CD4-positive, alpha-beta memory T cell (primary cell): Measurements from ENCODE around the gene C4B. TPM values are rescaled to one million over a fixed set of nuclear protein-coding genes. Genes with fewer than 3 reads are reported as not detected.
"Not testable (repeated sequence)": the region's sequence is repeated elsewhere in the genome, so short reads cannot be mapped to it uniquely, and the experiment has no call there.

Source experiments
- CTCF ChIA-PET: fragments of 350-600 bp; sonication (Branson Sonifier 250); formaldehyde crosslinking; loops from one replicate; lab custom pipeline; 2021; ENCODE audit warnings: inconsistent platforms; ENCODE audit not compliant: partially characterized antibody; lab: Charles Lee
- POLR2A ChIA-PET: fragments of 350-600 bp; sonication (Branson Sonifier 250); formaldehyde crosslinking; loops from one replicate; lab custom pipeline; 2021; ENCODE audit not compliant: partially characterized antibody; lab: Charles Lee
- DNase-seq, 5 donors: peaks; one replicate each; pipeline versions ENCODE4 v3.0.0 to v3.0.0-alpha.2; 2020 to 2022; ENCODE audit warnings: mixed read lengths in 1 of 5
- H3K27ac ChIP-seq: one replicate; pipeline ENCODE4 v1.7.0; 2013; ENCODE audit warnings: low read depth, low read length
- H3K27me3 ChIP-seq: 2 replicates; pipeline ENCODE4 v1.7.0; 2013; ENCODE audit warnings: mild to moderate bottlenecking, low read length, moderate library complexity; ENCODE audit not compliant: insufficient read depth
- H3K36me3 ChIP-seq: 2 replicates; pipeline ENCODE4 v1.7.0; 2013; ENCODE audit warnings: mild to moderate bottlenecking, low read length, moderate library complexity; ENCODE audit not compliant: insufficient read depth
- H3K4me1 ChIP-seq: 2 replicates; pipeline ENCODE4 v1.7.0; 2013; ENCODE audit warnings: mild to moderate bottlenecking, low read length, moderate library complexity; ENCODE audit not compliant: insufficient read depth
- H3K4me3 ChIP-seq, 2 donors: one replicate each; pipeline ENCODE4 v1.7.0; 2013; ENCODE audit warnings: low read length in 2 of 2, mild to moderate bottlenecking in 1 of 2
- H3K9me3 ChIP-seq, 2 donors: one replicate each; pipeline ENCODE4 v1.7.0; 2013; ENCODE audit warnings: low read length in 2 of 2, control low read depth in 1 of 2; ENCODE audit not compliant: control insufficient read depth in 1 of 2
- H3K27ac Mint-ChIP-seq, 7 donors: one replicate each; pipeline ENCODE4 v1.8.0; 2020 to 2021; ENCODE audit warnings: mixed read lengths in 7 of 7, mild to moderate bottlenecking in 6 of 7, inconsistent platforms in 3 of 7, moderate library complexity in 3 of 7
- H3K27me3 Mint-ChIP-seq, 2 donors: one replicate each; pipeline ENCODE4 v1.8.0; 2020 to 2021; ENCODE audit warnings: mixed read lengths in 2 of 2
- H3K36me3 Mint-ChIP-seq, 2 donors: one replicate each; pipeline ENCODE4 v1.8.0; 2020 to 2021; ENCODE audit warnings: mixed read lengths in 2 of 2, inconsistent platforms in 1 of 2, mild to moderate bottlenecking in 1 of 2
- H3K4me1 Mint-ChIP-seq, 4 donors: one replicate each; pipeline ENCODE4 v1.8.0; 2020 to 2021; ENCODE audit warnings: mixed read lengths in 4 of 4, mild to moderate bottlenecking in 1 of 4
- H3K4me3 Mint-ChIP-seq, 8 donors: one replicate each; pipeline ENCODE4 v1.8.0; 2020 to 2021; ENCODE audit warnings: mixed read lengths in 8 of 8, mild to moderate bottlenecking in 7 of 8, moderate library complexity in 6 of 8, inconsistent platforms in 3 of 8
- H3K9me3 Mint-ChIP-seq, 8 donors: one replicate each; pipeline ENCODE4 v1.8.0; 2020 to 2021; ENCODE audit warnings: mixed read lengths in 8 of 8, mild to moderate bottlenecking in 5 of 8, inconsistent platforms in 3 of 8, moderate library complexity in 1 of 8
- intact Hi-C: fragments of 100-400 bp; cut with micrococcal nuclease; formaldehyde crosslinking; loops from one replicate; pipeline ENCODE4 v1.15.1; 2023
- polyA plus RNA-seq, 2 donors: library from polyadenylated mRNA; unstranded; fragments of 300-500 nt; fragmentation: Illumina TruSeq; gene quantifications; one replicate each; pipeline ENCODE4 v1.2.3, GENCODE V29; 2021
- total RNA-seq, 2 experiments: library from RNA; stranded (reverse); gene quantifications; one replicate each; pipeline ENCODE4 v1.2.3, GENCODE V29; 2021

C4B gene
- total and polyA plus RNA-seq, 4 experiments from 2014 or later = 0.36 to 5.8 (median 5.0) TPM; not detected in 1

DNA sequence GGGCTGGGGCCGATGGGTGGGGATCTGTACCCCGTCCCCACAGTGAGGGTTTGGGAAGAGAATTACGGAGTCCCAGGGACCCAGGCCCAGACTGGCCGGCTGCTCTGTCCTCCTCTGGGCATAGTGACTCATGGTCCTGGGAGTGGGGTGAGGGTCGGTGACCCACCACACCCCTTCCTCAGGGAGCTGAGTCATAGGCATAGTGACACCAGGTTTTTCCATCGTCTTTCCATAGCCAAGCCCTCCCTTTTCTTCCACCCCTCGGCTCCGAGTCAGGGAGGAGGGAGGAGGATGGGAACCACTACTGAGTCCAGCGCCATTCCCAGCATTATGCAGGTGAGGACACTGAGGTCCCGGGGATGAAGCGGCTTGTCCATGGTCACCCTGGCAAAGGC lies 32.5 kb downstream of the C4B start:
- DNase-seq = no peak
- no peaks in the 10 kb centered on the region for H3K36me3 ChIP-seq
- Mint-ChIP-seq H3K36me3 (no peaks in the 10 kb centered on the region), H3K9me3 (no peaks in the 10 kb centered on the region), H3K4me3 (no peak overlapping the region), H3K27ac (no peak overlapping the region), H3K4me1 (peaks cover 3 to 8% (median 5%) of the 10 kb centered on the region in 4 donors), H3K27me3 (peaks cover 0 to 5% of the 10 kb centered on the region in 2 donors)
- no peak overlapping the region for H3K4me3 ChIP-seq
- H3K4me1 ChIP-seq = peaks cover 10% of the 10 kb centered on the region
- H3K9me3 ChIP-seq = no peaks in the 10 kb centered on the region
- ChIA-PET CTCF (interaction anchor here (1.1 to 2.3 kb wide), 2 partner anchors 73 to 108 kb away, joined by 3 to 7 read pairs; no protein-coding TSS in a partner anchor), POLR2A (interaction anchor here (0.9 kb wide), 1 partner anchor 149 kb away, joined by 4 read pairs; no protein-coding TSS in a partner anchor)
- intact Hi-C loops = loop anchor here (10.0 kb wide), 1 partner anchor 108 kb away; the partner anchor contains the start of genes PPT2 and PRRT1
- no peaks in the 10 kb centered on the region for H3K27me3 ChIP-seq
- no peak overlapping the region for H3K27ac ChIP-seq

DNA sequence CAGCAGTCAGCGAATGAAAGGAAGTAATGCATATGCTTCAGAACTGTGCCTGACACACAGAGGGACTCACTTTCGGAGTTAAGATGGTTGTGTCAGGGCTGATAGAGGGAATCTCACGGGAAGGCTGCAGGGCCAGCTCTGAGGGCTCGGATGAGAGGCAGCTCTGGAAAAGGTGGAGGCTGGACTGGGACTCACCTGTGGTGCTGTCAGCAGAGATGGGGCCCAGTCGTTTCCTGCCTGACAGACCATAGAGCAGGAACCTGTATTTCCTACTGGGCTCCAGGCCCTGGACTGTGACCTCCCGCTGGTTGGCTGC lies 32.9 kb downstream of the C4B start:
- H3K4me3 ChIP-seq = no peak overlapping the region
- ChIA-PET POLR2A (interaction anchor here (0.9 kb wide), 1 partner anchor 148 kb away, joined by 4 read pairs; no protein-coding TSS in a partner anchor), CTCF (interaction anchor here (0.7 to 2.3 kb wide), 5 partner anchors 12 to 776 kb away, joined by 3 to 7 read pairs (median 3); no protein-coding TSS in a partner anchor)
- H3K4me3 Mint-ChIP-seq = no peak overlapping the region
- peaks cover 10% of the 10 kb centered on the region for H3K4me1 ChIP-seq
- no peaks in the 10 kb centered on the region for H3K27me3 ChIP-seq
- no peaks in the 10 kb centered on the region for H3K9me3 ChIP-seq
- no peaks in the 10 kb centered on the region for H3K9me3 Mint-ChIP-seq
- no peaks in the 10 kb centered on the region for H3K36me3 Mint-ChIP-seq
- no peak overlapping the region for H3K27ac ChIP-seq
- intact Hi-C loops = loop anchor here (10.0 kb wide), 1 partner anchor 107 kb away; the partner anchor contains the start of genes PPT2 and PRRT1
- no peaks in the 10 kb centered on the region for H3K36me3 ChIP-seq
- no peak overlapping the region for H3K27ac Mint-ChIP-seq
- H3K27me3 Mint-ChIP-seq = peaks cover 0 to 5% of the 10 kb centered on the region in 2 donors
- no peak for DNase-seq
- peaks cover 3 to 8% (median 5%) of the 10 kb centered on the region in 4 donors for H3K4me1 Mint-ChIP-seq

DNA sequence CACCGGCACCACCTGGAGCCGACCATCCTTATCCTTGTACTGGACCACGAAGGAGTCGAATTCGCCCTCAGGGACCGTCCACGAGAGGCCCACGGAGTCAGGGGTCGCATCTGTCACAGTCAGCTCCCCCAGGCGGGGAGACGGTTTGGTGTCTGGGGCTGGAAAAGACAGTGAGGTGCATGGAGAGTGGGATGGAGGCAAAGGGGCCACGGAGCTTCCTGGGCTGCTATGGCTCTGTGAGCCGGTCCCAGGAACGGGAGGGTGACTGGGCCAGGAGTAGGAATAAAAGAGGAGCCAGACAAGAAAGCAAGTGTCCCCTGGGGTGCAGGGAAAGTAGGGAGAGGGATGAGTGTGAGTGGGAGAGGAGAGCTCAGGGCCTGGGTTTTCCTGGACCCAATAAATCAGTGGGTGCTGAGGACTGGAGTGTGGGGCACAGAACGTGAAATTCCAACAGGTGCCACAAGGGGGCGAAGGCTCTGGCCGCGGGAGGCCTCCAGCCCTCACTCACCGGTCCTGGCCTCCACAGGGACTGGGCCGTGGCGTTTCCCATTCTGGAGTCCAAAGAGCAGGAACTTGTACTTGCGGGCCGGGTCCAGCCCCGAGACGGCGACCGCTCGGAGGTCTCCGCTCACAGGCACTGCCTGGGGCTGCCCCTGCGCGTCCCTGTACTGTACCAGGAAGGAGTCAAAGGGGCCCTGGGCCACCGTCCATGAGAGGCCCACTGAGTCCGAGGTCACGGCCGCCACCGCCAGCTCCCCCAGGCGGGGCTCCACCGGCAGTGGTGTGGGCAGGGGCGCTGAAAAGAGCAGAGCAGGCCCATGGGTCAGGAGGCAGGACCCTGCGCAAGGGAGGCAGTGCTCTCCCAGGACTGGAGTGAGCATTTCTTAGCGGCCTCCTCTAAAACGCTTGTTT lies 33.5 kb downstream of the C4B start:
- peak overlapping the region in 1 of 8 donors; percentile 64 for H3K4me3 Mint-ChIP-seq
- H3K27ac ChIP-seq = no peak overlapping the region
- peaks cover 0 to 5% of the 10 kb centered on the region in 2 donors for H3K27me3 Mint-ChIP-seq
- ChIA-PET POLR2A (interaction anchor here (0.9 kb wide), 1 partner anchor 148 kb away, joined by 4 read pairs; no protein-coding TSS in a partner anchor), CTCF (interaction anchor here (0.7 to 2.3 kb wide), 5 partner anchors 11 to 775 kb away, joined by 3 to 7 read pairs (median 3); no protein-coding TSS in a partner anchor)
- peaks cover 10% of the 10 kb centered on the region for H3K4me1 ChIP-seq
- no peaks in the 10 kb centered on the region for H3K9me3 ChIP-seq
- no peaks in the 10 kb centered on the region for H3K36me3 ChIP-seq
- H3K4me3 ChIP-seq = no peak overlapping the region
- H3K4me1 Mint-ChIP-seq = peaks cover 3 to 8% (median 5%) of the 10 kb centered on the region in 4 donors
- DNase-seq = peak in 4 of 5 donors; percentile 52 to 65 (median 56)
- H3K27ac Mint-ChIP-seq = peak overlapping the region in 1 of 7 donors; percentile 43
- intact Hi-C loops = loop anchor here (10.0 kb wide), 1 partner anchor 107 kb away; the partner anchor contains the start of genes PPT2 and PRRT1
- H3K36me3 Mint-ChIP-seq = no peaks in the 10 kb centered on the region
- no peaks in the 10 kb centered on the region for H3K9me3 Mint-ChIP-seq
- no peaks in the 10 kb centered on the region for H3K27me3 ChIP-seq

DNA sequence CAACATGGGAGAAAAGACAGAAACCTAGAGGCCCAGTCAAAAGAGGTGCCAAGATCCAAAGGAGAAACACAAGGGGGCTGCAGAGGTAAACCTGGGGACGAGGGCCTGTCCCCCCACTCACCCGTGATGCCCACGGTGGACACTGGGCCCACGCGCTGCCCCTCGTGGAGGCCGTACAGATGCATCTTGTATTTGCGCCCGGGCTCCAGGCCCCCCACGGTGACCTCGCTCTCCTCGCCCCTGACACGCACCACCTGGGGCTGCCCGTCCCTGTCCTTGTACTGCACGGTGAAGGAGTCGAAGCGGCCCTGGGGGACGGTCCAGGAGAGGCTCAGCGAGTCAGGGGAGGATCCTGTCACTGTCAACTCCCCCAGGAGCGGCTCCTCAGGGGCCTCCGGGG lies 34.6 kb downstream of the C4B start:
- H3K9me3 Mint-ChIP-seq, H3K36me3 ChIP-seq, H3K27me3 ChIP-seq, CTCF ChIA-PET, H3K36me3 Mint-ChIP-seq, POLR2A ChIA-PET, H3K27ac ChIP-seq, H3K27me3 Mint-ChIP-seq, H3K4me1 Mint-ChIP-seq, DNase-seq, H3K4me3 ChIP-seq, H3K9me3 ChIP-seq, H3K4me3 Mint-ChIP-seq: not testable (repeated sequence)
- peak overlapping the region in 1 of 7 donors; percentile 42 for H3K27ac Mint-ChIP-seq
- intact Hi-C loops = loop anchor here (10.0 kb wide), 1 partner anchor 106 kb away; the partner anchor contains the start of genes PPT2 and PRRT1
- H3K4me1 ChIP-seq = peaks cover 10% of the 10 kb centered on the region

DNA sequence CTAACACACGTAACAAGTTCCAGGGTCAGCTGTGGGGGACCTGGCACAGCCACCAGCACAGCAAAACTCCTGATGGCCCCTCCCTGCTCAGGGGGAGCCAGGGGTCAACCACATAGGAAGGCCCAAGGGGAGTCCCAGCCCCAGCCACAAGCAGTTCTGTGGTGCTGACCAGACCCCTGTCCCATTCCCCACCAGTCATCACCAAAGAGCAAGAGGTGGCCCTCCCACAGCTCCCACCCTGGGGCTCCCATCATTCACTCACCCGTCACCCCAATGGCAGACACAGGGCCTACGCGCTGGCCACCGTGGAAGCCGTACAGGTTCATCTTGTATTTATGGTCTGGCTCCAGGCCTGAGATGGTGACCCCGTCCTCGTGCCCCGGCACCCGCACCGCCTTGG lies 35.1 kb downstream of the C4B start:
- H3K4me1 Mint-ChIP-seq, H3K27ac ChIP-seq, H3K27me3 ChIP-seq, H3K36me3 Mint-ChIP-seq, H3K4me3 ChIP-seq, H3K27me3 Mint-ChIP-seq, H3K4me3 Mint-ChIP-seq, CTCF ChIA-PET, POLR2A ChIA-PET, H3K36me3 ChIP-seq, H3K9me3 Mint-ChIP-seq, H3K27ac Mint-ChIP-seq, H3K9me3 ChIP-seq, DNase-seq: not testable (repeated sequence)
- intact Hi-C loops = loop anchor here (10.0 kb wide), 1 partner anchor 105 kb away; the partner anchor contains the start of genes PPT2 and PRRT1
- H3K4me1 ChIP-seq = peaks cover 10% of the 10 kb centered on the region

DNA sequence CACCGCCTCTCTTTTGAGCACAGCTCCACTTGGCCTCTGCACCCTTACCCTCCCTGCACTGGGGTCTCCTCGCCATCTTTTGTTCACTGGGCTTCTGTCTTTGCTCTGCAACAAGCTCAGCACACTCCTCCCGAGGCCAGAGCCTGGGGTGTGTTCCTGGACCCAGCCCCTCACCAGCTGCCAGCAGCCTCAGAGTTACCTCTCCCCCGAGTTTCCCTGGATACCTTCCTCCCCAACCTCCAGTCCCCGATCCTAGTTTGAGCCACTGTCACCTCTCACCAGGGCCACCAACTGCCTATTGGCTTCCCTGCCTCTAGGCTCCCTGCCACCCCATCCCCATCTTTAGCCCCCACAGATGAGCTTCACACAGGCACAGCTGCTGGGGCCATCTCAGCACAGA lies 36.0 kb downstream of the C4B start:
- no peaks in the 10 kb centered on the region for H3K27me3 ChIP-seq
- Mint-ChIP-seq H3K4me3 (no peak overlapping the region), H3K4me1 (peaks cover 3 to 8% (median 5%) of the 10 kb centered on the region in 4 donors), H3K9me3 (no peaks in the 10 kb centered on the region), H3K27ac (no peak overlapping the region), H3K27me3 (peaks cover 0 to 5% of the 10 kb centered on the region in 2 donors), H3K36me3 (no peaks in the 10 kb centered on the region)
- H3K27ac ChIP-seq = no peak overlapping the region
- ChIA-PET CTCF (no interaction called here), POLR2A (no interaction called here)
- H3K9me3 ChIP-seq = no peaks in the 10 kb centered on the region
- intact Hi-C loops = no loop called here
- peaks cover 10% of the 10 kb centered on the region for H3K4me1 ChIP-seq
- no peak for DNase-seq
- no peaks in the 10 kb centered on the region for H3K36me3 ChIP-seq
- H3K4me3 ChIP-seq = no peak overlapping the region

DNA sequence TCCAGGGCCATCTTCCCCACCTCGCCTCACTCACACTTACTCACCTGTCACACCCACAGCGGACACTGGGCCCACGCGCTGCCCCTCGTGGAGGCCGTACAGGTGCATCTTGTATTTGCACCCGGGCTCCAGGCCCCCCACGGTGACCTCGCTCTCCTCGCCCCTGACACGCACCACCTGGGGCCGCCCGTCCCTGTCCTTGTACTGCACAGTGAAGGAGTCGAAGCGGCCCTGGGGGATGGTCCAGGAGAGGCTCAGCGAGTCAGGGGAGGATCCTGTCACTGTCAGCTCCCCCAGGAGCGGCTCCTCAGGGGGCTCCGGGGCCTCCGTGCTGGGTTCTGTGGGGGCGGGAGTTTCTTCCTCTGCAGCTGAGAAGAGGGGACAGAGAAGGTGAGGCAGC lies 38.0 kb downstream of the C4B start:
- H3K9me3 ChIP-seq, H3K36me3 ChIP-seq, DNase-seq, H3K4me1 Mint-ChIP-seq, H3K27ac Mint-ChIP-seq, H3K9me3 Mint-ChIP-seq, POLR2A ChIA-PET, H3K27ac ChIP-seq, H3K27me3 Mint-ChIP-seq, H3K4me1 ChIP-seq, H3K4me3 Mint-ChIP-seq, CTCF ChIA-PET, H3K4me3 ChIP-seq, intact Hi-C loops, H3K36me3 Mint-ChIP-seq, H3K27me3 ChIP-seq: not testable (repeated sequence)
